ENCODE measurements around the gene DYNC1H1.

DNA sequence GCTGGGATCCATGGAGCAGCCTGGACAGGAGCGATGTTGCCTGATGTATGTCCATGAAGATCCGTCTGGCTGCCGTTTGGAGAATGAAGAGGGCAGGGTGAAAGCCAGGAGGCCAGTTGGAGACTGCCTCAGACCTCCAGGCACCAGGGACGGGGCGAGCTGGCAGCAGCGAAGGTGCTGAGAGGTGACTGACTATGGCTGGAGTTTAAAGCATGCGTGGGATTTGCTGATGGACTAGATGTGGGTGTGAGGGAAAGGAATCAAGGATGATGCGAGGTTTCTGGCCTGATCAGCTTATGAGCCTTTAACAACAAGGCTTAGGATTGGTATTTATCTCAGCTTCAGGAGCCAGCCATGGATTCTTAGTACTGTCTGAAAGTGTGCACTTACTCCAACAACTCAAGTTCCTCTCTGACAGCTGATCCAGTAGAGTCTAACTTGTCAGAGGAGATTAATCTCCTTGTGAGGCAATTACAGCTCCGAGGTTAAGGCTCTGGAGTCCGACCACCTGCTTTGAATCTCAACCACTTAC lies 49.4 kb downstream of the DYNC1H1 start:
- TF ChIP-seq, protein P1, sequence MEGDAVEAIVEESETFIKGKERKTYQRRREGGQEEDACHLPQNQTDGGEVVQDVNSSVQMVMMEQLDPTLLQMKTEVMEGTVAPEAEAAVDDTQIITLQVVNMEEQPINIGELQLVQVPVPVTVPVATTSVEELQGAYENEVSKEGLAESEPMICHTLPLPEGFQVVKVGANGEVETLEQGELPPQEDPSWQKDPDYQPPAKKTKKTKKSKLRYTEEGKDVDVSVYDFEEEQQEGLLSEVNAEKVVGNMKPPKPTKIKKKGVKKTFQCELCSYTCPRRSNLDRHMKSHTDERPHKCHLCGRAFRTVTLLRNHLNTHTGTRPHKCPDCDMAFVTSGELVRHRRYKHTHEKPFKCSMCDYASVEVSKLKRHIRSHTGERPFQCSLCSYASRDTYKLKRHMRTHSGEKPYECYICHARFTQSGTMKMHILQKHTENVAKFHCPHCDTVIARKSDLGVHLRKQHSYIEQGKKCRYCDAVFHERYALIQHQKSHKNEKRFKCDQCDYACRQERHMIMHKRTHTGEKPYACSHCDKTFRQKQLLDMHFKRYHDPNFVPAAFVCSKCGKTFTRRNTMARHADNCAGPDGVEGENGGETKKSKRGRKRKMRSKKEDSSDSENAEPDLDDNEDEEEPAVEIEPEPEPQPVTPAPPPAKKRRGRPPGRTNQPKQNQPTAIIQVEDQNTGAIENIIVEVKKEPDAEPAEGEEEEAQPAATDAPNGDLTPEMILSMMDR (IDR thresholded peaks at IDR 0.05): no peak
- TF ChIP-seq POLR2A (IDR thresholded peaks at IDR 0.05): no peak
